H1 (cell line): Measurements from ENCODE around the gene UTP25. TPM values are rescaled to one million over a fixed set of nuclear protein-coding genes. Genes with fewer than 3 reads are reported as not detected.

Source experiments
- ATF3 ChIP-seq: IDR thresholded peaks from 2 replicates; pipeline ENCODE4 v1.6.1; 2011; ENCODE audit warnings: low read depth, mild to moderate bottlenecking, low read length; ENCODE audit not compliant: insufficient read depth
- GTF2F1 ChIP-seq: IDR thresholded peaks from 2 replicates; pipeline ENCODE4 v1.6.1; 2012; ENCODE audit warnings: low read depth, low read length, improper control_type of control experiment, borderline replicate concordance
- NANOG ChIP-seq: IDR thresholded peaks from 2 replicates; pipeline ENCODE4 v1.6.1; 2011; ENCODE audit warnings: low read length, low read depth, mild to moderate bottlenecking, inconsistent platforms; ENCODE audit not compliant: insufficient read depth, poor library complexity, severe bottlenecking
- polyA plus RNA-seq, 7 experiments: library from polyadenylated mRNA; depleted of rRNA in 3 of 7; stranded (reverse) in 5 of 7; unstranded in 2 of 7; fragments of >200 nt in 5 of 7; fragments of 200-250 nt in 2 of 7; gene quantifications; 1 replicate in 5 of 7; 2 replicates in 1 of 7; 4 replicates in 1 of 7; pipeline versions ENCODE4 v1.2.1 to v1.2.3, GENCODE V29; 2011 to 2013; ENCODE audit warnings: missing spikeins in 2 of 7, mixed read lengths in 2 of 7
- total RNA-seq: library from RNA; stranded (reverse); fragmentation: NEBNext Ultra II Directional; extraction: Animal tissue kit (Norgen Biotek cat#: 25700); gene quantifications from 2 replicates; pipeline ENCODE4 v1.2.1, GENCODE V29; 2021

Gene UTP25
- total and polyA plus RNA-seq, 2 of the 8 experiments (the other 6 are each of a cell fraction or from before 2014, with no cell fraction given) = 4.0 to 7.6 TPM

- no peak for TF ChIP-seq GTF2F1
- TF ChIP-seq ATF3 = no peak
- TF ChIP-seq NANOG = no peak
These were observed 48.5 kb downstream of the UTP25 start (continued) for GRCh38 chr1:209876078-209876800.
